ENCODE results near the gene MRPS35.

MRPS35 gene

DNA sequence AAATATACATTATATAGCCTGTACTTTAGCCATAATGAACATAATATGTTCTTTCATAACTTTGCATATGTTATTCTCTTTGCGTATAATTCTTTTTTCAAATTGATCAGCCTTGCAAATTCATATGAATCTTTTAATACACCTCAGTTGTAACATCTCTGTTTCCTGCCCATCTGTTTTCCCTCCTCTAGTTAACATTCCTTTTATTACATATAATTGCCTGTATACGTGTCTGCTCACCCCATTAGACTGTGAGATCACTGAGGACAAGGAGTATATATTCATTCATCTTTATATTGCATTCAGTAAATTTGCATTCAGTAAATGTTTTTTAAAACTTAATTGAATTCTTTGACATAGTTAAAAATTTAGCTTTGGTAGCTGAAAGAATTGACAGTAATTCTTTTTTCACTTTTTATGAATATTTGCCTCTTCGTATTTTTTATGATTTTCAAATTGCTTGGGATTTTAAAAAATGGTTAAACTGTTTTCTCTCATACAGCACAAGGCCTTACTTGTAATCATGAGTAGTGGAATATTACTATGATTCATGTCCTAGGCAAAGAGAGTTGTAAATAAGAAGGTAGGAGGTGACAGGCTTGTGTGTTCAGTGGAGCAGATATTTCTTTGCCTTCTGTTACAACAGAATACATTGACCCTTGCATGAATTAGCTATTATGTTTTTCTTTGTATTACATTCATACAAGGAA is 36.6 kb downstream of the MRPS35 start:
- no peak overlapping the region for H3K4me3 ChIP-seq (replicated peaks in 1 of 2; ENCODE audit: low read depth in 2 of 2, low read length in 2 of 2)
- DNase-seq (ENCODE audit: low read depth in 2 of 2), result peak; percentile 45 to 82
- TF ChIP-seq, protein P1, sequence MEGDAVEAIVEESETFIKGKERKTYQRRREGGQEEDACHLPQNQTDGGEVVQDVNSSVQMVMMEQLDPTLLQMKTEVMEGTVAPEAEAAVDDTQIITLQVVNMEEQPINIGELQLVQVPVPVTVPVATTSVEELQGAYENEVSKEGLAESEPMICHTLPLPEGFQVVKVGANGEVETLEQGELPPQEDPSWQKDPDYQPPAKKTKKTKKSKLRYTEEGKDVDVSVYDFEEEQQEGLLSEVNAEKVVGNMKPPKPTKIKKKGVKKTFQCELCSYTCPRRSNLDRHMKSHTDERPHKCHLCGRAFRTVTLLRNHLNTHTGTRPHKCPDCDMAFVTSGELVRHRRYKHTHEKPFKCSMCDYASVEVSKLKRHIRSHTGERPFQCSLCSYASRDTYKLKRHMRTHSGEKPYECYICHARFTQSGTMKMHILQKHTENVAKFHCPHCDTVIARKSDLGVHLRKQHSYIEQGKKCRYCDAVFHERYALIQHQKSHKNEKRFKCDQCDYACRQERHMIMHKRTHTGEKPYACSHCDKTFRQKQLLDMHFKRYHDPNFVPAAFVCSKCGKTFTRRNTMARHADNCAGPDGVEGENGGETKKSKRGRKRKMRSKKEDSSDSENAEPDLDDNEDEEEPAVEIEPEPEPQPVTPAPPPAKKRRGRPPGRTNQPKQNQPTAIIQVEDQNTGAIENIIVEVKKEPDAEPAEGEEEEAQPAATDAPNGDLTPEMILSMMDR (IDR thresholded peaks at IDR 0.05; ENCODE audit: low read depth, low read length), result no peak

DNA sequence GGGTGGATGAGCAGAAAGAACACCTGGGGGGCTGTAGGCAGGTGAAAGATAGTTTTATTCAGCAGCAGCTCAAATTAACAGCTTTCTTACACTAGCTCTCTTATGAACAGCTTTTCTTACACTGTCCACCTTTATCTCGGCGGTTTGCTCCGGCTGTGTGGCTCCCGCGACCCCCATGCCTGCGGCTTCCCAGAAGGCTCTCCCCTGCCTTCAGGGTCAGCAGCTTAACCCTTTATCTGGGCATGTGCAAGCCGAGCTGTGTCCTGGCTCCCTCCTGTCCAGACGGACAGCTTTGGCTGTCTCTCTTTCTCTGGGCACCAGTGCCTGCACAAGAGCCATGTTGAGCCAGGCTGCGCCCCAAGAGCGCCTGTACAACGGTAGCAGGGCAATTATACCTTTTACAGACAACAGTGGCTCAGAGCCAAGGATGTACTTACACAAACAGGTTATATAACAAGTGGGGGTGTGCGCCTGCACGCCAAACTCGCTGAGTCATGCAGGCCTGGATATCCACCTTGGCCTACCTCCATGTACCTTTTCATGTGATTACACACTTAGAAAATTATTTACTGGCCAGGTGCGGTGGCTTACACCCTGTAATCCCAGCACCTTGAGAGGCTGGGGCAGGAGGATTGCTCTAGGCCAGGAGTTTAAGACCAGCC is 40.9 kb downstream of the MRPS35 start:
- H3K4me3 ChIP-seq (replicated peaks in 1 of 2; ENCODE audit: low read depth in 2 of 2, low read length in 2 of 2), result no peak overlapping the region
- no peak for DNase-seq (ENCODE audit: low read depth in 2 of 2)
- TF ChIP-seq, protein P1 (IDR thresholded peaks at IDR 0.05; ENCODE audit: low read depth, low read length), result no peak

DNA sequence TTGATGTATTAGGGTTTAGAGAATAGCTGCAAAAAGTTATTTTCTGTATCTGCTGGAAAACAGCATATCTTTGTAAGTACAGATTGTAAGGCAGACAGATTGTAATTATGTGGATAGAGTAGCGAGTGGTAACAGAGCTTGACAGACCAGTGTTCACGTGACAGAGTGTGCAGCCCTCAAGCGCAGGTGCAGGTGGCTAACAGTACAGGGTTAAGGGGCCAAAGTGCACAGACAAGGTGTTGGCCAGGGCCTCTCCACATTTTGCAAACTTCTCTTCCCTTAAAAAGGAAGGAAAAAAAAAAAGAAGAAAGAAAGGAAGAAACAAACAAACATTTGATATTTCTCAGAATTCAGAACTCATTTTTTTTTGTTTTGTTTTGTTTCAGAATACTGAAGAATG is 44.2 kb downstream of the MRPS35 start:
- no peak overlapping the region for H3K4me3 ChIP-seq (replicated peaks in 1 of 2; ENCODE audit: low read depth in 2 of 2, low read length in 2 of 2)
- TF ChIP-seq, protein P1 (IDR thresholded peaks at IDR 0.05; ENCODE audit: low read depth, low read length), result no peak
- DNase-seq (ENCODE audit: low read depth in 2 of 2), result no peak

DNA sequence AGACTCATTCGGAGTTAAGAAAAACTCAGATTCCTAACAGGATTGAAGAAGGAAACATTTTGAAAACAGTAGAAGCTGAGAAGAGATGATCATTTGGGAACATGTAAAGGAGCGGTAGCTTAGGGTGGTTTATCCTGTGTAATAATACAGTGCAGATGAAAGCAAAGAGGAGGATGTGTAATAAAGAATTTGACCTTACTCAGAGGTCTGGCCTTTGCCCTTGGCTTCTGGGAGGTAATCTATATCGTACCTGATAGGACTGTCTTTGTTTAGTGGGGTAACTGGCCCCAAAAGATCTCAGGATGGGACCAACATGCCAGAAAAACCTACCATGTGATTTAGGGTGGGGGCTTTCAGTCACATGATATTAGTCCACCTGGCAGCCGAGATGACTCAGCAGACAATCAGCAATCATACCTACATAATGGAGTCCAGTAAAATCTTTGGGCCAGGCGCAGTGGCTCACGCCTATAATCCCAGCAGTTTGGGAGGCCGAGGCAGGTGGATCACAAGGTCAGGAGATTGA is 46.1 kb downstream of the MRPS35 start:
- H3K4me3 ChIP-seq (replicated peaks in 1 of 2; ENCODE audit: low read depth in 2 of 2, low read length in 2 of 2), result no peak overlapping the region
- TF ChIP-seq, protein P1 (IDR thresholded peaks at IDR 0.05; ENCODE audit: low read depth, low read length), result no peak
- DNase-seq (ENCODE audit: low read depth in 2 of 2), result no peak

DNA sequence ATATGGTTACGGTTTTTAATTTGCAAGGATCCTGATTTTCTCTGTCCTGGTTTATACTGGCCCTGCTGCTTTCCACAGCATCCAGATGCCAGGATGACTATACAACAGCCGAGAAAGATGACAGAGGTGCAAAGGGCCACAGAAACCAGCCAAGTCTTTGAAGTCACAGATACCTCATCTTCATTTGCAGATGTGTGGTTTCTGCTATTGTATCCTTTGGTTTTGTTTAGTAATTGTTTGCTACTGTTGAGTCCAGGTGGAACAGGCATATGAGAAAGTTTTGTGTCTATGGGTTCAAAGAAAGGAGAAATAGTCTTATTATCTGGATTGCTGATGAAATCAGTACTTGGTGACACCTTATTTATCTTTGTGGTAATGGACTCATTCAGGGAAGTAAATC is 52.1 kb downstream of the MRPS35 start:
- no peak overlapping the region for H3K4me3 ChIP-seq (replicated peaks in 1 of 2; ENCODE audit: low read depth in 2 of 2, low read length in 2 of 2)
- TF ChIP-seq, protein P1 (IDR thresholded peaks at IDR 0.05; ENCODE audit: low read depth, low read length), result no peak
- DNase-seq (ENCODE audit: low read depth in 2 of 2), result no peak

DNA sequence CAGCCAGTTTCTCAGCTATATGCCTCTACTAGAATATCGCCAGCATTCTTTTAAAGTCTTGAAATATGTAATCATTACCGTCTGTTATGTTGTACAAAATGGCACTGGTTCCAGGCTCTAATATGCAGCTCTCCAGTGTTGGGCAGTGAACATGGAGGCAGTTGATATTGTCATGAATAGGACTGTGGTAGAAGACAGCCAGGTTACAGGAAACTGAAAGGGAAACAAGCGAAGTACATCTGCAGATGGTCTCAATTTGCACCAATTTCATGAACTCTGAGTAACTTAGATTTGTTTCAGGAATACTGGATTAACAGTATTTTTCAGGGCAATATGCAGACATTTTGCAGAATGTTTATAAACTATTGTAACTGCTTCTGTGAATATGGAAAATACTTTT is 56.0 kb downstream of the MRPS35 start:
- TF ChIP-seq, protein P1 (IDR thresholded peaks at IDR 0.05; ENCODE audit: low read depth, low read length), result no peak
- H3K4me3 ChIP-seq (replicated peaks in 1 of 2; ENCODE audit: low read depth in 2 of 2, low read length in 2 of 2), result no peak overlapping the region

More for the DNA sequence above, 56.0 kb downstream of the MRPS35 start:
- DNase-seq (ENCODE audit: low read depth in 2 of 2), result no peak

Data from cardiac fibroblast (primary cell).